SU-DHL-6 (cell line): ENCODE data around the gene POC1A.

Experiments used
- EZH2phosphoT487 ChIP-seq: fragments of 200-600 bp; sonication (generic), shearing (Covaris generic); conservative IDR thresholded peaks from 2 replicates; pipeline ENCODE4 v1.6.1; 2018; ENCODE audit warnings: mild to moderate bottlenecking, antibody characterized with exemption, low read length, moderate library complexity, mixed read lengths
- TF ChIP-seq, protein P1 (sequence below): fragments of 200-600 bp; sonication (generic); IDR thresholded peaks from one replicate; pipeline ENCODE4 v1.5.1; 2017; ENCODE audit warnings: antibody characterized with exemption, mild to moderate bottlenecking, low read length, moderate library complexity; ENCODE audit not compliant: insufficient read depth, poor library complexity, severe bottlenecking

DNA sequence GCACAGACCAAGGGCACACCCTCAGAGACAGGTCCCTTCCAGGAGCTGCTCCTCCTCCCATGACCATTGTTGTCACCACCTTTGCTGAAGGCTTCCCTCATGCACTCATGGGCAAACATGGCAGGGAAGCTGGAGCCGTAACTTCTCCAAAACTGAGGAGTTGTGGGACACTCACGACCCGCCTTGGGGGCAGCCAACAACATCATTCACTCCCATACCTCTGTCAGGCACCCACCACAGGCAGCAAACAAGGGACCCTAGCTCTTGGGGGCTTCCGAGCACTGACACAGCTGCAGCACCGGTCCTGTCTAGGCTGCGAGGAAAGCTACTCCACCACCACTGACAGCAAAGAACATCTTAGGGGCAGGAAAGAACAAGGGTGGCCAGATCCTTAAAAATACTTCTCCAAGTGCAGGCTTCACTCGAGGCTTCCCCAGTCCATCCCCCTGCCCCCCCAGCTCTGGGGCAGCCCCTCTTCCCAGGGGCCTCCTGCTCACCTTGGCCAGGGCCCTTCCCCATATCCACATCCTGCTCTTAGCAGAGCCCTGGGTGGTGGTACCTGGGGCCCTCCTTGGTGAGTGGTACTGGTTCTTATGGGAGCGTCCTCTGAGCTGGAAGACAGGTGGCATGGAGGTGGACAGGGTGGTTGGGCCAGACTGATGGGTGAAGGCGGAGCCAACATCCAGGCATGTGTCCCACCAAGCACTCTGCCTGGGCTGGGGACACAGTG, 69.8 kb downstream of the POC1A start:
- TF ChIP-seq, protein P1, sequence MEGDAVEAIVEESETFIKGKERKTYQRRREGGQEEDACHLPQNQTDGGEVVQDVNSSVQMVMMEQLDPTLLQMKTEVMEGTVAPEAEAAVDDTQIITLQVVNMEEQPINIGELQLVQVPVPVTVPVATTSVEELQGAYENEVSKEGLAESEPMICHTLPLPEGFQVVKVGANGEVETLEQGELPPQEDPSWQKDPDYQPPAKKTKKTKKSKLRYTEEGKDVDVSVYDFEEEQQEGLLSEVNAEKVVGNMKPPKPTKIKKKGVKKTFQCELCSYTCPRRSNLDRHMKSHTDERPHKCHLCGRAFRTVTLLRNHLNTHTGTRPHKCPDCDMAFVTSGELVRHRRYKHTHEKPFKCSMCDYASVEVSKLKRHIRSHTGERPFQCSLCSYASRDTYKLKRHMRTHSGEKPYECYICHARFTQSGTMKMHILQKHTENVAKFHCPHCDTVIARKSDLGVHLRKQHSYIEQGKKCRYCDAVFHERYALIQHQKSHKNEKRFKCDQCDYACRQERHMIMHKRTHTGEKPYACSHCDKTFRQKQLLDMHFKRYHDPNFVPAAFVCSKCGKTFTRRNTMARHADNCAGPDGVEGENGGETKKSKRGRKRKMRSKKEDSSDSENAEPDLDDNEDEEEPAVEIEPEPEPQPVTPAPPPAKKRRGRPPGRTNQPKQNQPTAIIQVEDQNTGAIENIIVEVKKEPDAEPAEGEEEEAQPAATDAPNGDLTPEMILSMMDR = no peak
- TF ChIP-seq EZH2phosphoT487 = no peak
